Fibroblast of lung (primary cell): ENCODE measurements around the gene PRELID2. TPM values are rescaled to one million over a fixed set of nuclear protein-coding genes. Genes with fewer than 3 reads are reported as not detected.

Experiments
- DNase-seq, 2 donors: peaks; one replicate each; pipeline versions ENCODE4 v3.0.0 to v3.0.0-alpha.2; 2010; ENCODE audit warnings: low read depth in 2 of 2
- H2AFZ ChIP-seq: 2 replicates; pipeline ENCODE4 v1.5.1; 2012; ENCODE audit warnings: low read length, control low read depth, inconsistent platforms
- H3K27ac ChIP-seq: 2 replicates; pipeline ENCODE4 v1.5.1; 2011; ENCODE audit warnings: low read length, control low read depth; ENCODE audit not compliant: insufficient read depth
- H3K27me3 ChIP-seq: 2 replicates; pipeline ENCODE4 v1.5.1; 2011; ENCODE audit warnings: mild to moderate bottlenecking, low read length; ENCODE audit not compliant: control insufficient read depth, insufficient read depth
- H3K36me3 ChIP-seq: 2 replicates; pipeline ENCODE4 v1.5.1; 2011; ENCODE audit warnings: low read length; ENCODE audit not compliant: control insufficient read depth, insufficient read depth
- H3K4me1 ChIP-seq: 2 replicates; pipeline ENCODE4 v1.5.1; 2011; ENCODE audit warnings: low read length; ENCODE audit not compliant: control insufficient read depth, insufficient read depth; ENCODE audit errors: extremely low read depth
- H3K4me2 ChIP-seq: 2 replicates; pipeline ENCODE4 v1.5.1; 2011; ENCODE audit warnings: low read length, control low read depth; ENCODE audit not compliant: insufficient read depth; ENCODE audit errors: extremely low read depth
- H3K4me3 ChIP-seq, 4 experiments: fragments of 200-600 bp in 1 of 4; sonication (generic) in 1 of 4; replicated peaks in 1 of 4; 2 replicates each; pipeline ENCODE4 v1.5.1; 2011 to 2016; ENCODE audit warnings: low read length in 4 of 4, low read depth in 3 of 4, mild to moderate bottlenecking in 3 of 4, control low read depth in 2 of 4, inconsistent platforms in 1 of 4, mixed read lengths in 1 of 4; ENCODE audit not compliant: insufficient read depth in 1 of 4; ENCODE audit errors: control extremely low read depth in 1 of 4
- H3K79me2 ChIP-seq: 2 replicates; pipeline ENCODE4 v1.5.1; 2012; ENCODE audit warnings: mild to moderate bottlenecking, low read length, inconsistent platforms; ENCODE audit not compliant: control insufficient read depth, insufficient read depth
- H3K9ac ChIP-seq: 2 replicates; pipeline ENCODE4 v1.5.1; 2011; ENCODE audit warnings: mild to moderate bottlenecking, low read length, control low read depth; ENCODE audit not compliant: insufficient read depth
- H3K9me3 ChIP-seq: 2 replicates; pipeline ENCODE4 v1.5.1; 2012; ENCODE audit warnings: low read depth, low read length; ENCODE audit not compliant: control insufficient read depth, insufficient read depth
- H4K20me1 ChIP-seq: 2 replicates; pipeline ENCODE4 v1.5.1; 2011; ENCODE audit warnings: low read length; ENCODE audit not compliant: control insufficient read depth, insufficient read depth; ENCODE audit errors: extremely low read depth
- CTCF ChIP-seq, 2 donors: IDR thresholded peaks in 1 of 2; conservative IDR thresholded peaks in 1 of 2; 1 replicate in 1 of 2; 2 replicates in 1 of 2; pipeline ENCODE4 v1.5.1; 2011 to 2012; ENCODE audit warnings: low read length in 2 of 2, control low read depth in 1 of 2, inconsistent platforms in 1 of 2, low read depth in 1 of 2, mild to moderate bottlenecking in 1 of 2
- EZH2 ChIP-seq: IDR thresholded peaks from 2 replicates; pipeline ENCODE4 v1.5.1; 2012; ENCODE audit warnings: low read length, control low read depth, mild to moderate bottlenecking; ENCODE audit errors: missing control alignments
- polyA plus RNA-seq, 2 donors: library from polyadenylated mRNA; depleted of rRNA in 1 of 2; stranded (reverse) in 1 of 2; unstranded in 1 of 2; fragments of >200 nt; gene quantifications; 2 replicates each; pipeline ENCODE4 v1.2.1, GENCODE V29; 2011 to 2012; ENCODE audit warnings: missing spikeins in 1 of 2
- total RNA-seq: library from RNA; depleted of rRNA; stranded (reverse); fragments of >200 nt; gene quantifications from 2 replicates; pipeline ENCODE4 v1.2.1, GENCODE V29; 2014

PRELID2 gene
- total and polyA plus RNA-seq, 2 donors (not counting 1 experiment from before 2014, with no cell fraction given) = 6.1 to 27.9 TPM

DNA sequence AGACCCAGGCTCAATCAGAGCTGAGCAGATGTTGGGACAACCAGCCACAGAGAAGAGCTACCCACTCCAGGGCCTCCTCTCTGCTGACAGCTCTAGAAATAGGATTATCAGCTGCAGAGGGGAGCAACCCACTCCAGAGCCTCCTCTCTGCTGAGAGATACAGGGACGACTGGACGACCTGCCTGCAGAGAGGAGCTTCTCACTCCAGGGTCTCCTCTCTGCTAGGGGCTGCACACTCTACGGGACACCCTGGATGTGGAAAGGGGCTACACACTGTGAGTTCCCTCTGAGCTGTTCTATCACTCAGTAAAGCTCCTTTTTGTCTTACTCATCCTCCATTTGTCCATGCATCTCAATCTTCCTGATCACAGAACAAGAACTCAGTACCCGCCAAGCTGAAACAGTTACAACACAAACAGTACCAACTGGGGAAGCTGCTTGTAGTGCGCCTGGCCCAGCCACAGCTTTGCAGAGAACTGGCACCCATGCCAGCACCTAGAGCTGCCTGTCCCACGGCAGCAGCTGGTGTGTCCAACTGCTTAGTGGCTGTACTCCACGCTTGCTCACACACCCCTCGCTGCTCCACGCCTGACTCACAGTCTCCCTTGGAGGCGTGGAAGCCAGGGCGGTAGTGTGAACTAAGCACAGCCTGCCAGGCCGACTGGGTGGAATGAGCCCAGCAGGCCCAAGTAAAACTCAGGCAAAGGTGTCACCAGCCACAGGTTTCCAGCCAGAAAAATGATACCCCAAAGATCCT is 56.8 kb downstream of the PRELID2 start:
- H3K4me2 ChIP-seq = no peak overlapping the region
- H3K9ac ChIP-seq = no peak overlapping the region
- TF ChIP-seq EZH2 (no peak), CTCF (conservative IDR thresholded peaks at IDR 0.05 in 1 of 2, IDR thresholded peaks at IDR 0.05 in 1 of 2; ENCODE audit: low read depth in 1 of 2, low read length in 2 of 2) (no peak)
- DNase-seq = no peak
- H3K4me3 ChIP-seq = no peak overlapping the region
- no peaks in the 10 kb centered on the region for H4K20me1 ChIP-seq
- no peaks in the 10 kb centered on the region for H3K27me3 ChIP-seq
- H3K79me2 ChIP-seq = no peaks in the 10 kb centered on the region
- H3K4me1 ChIP-seq = peaks cover 7% of the 10 kb centered on the region
- H2AFZ ChIP-seq = no peak overlapping the region
- H3K27ac ChIP-seq = no peak overlapping the region
- no peaks in the 10 kb centered on the region for H3K9me3 ChIP-seq
- H3K36me3 ChIP-seq = no peaks in the 10 kb centered on the region

- H4K20me1 ChIP-seq = no peaks in the 10 kb centered on the region
- no peak for TF ChIP-seq EZH2
- no peak for TF ChIP-seq CTCF (conservative IDR thresholded peaks at IDR 0.05 in 1 of 2, IDR thresholded peaks at IDR 0.05 in 1 of 2; ENCODE audit: low read depth in 1 of 2, low read length in 2 of 2)
- no peaks in the 10 kb centered on the region for H3K27me3 ChIP-seq
- DNase-seq = no peak
- no peak overlapping the region for H3K9ac ChIP-seq
- no peaks in the 10 kb centered on the region for H3K36me3 ChIP-seq
- H3K4me2 ChIP-seq = no peak overlapping the region
- no peak overlapping the region for H2AFZ ChIP-seq
- H3K4me3 ChIP-seq = no peak overlapping the region
- no peaks in the 10 kb centered on the region for H3K79me2 ChIP-seq
- no peak overlapping the region for H3K27ac ChIP-seq
- H3K9me3 ChIP-seq = no peaks in the 10 kb centered on the region
- peaks cover 7% of the 10 kb centered on the region for H3K4me1 ChIP-seq
Measured at GRCh38 chr5:145777445-145778063, 57.6 kb downstream of the PRELID2 start.

- Histone ChIP-seq H3K9me3 (no peaks in the 10 kb centered on the region), H3K27me3 (no peaks in the 10 kb centered on the region), H4K20me1 (no peaks in the 10 kb centered on the region), H3K36me3 (no peaks in the 10 kb centered on the region), H3K4me3 (no peak overlapping the region), H3K27ac (no peak overlapping the region), H3K4me1 (peaks cover 7% of the 10 kb centered on the region), H3K9ac (no peak overlapping the region), H3K4me2 (no peak overlapping the region), H3K79me2 (no peaks in the 10 kb centered on the region), H2AFZ (no peak overlapping the region)
- no peak for TF ChIP-seq CTCF (conservative IDR thresholded peaks at IDR 0.05 in 1 of 2, IDR thresholded peaks at IDR 0.05 in 1 of 2; ENCODE audit: low read depth in 1 of 2, low read length in 2 of 2)
- no peak for TF ChIP-seq EZH2
- peak; percentile 38 to 56 for DNase-seq
Measured at GRCh38 chr5:145776886-145777285, 58.3 kb downstream of the PRELID2 start.
